ENCODE results near the gene SLC38A4. TPM values are rescaled to one million over a fixed set of nuclear protein-coding genes. Genes with fewer than 3 reads are reported as not detected.

SLC38A4 gene
- total RNA-seq, 1 experiment from 2014 or later = 0.09 TPM

DNA sequence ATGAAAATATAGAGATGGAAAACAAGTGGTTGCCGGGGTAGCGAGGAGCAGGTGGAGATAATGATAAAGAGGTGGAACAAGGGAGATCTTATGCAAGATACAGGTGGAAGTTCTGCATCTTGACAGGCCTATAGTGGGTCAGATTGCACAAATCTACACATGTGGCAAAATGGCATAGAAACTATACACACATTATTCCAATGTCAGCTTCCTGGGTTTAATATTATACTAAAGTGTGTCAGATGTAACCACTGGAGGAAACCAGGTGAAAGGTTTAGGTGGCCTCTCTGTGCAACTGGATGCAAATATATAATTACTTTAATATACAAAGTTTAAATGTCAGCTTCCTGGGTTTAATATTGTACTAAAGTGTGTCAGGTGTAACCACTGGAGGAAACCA, 1.1 kb downstream of the SLC38A4 start:
- ChIA-PET POLR2A (ENCODE audit: unreplicated experiment) (no interaction called here), CTCF (no interaction called here)
- no peaks in the 10 kb centered on the region for H3K9me2 ChIP-seq (ENCODE audit: insufficient read depth)
- H2AFZ ChIP-seq = no peak overlapping the region; the same call in 1 of the 2 replicates
- no peaks in the 10 kb centered on the region for H3K27me3 ChIP-seq (ENCODE audit: insufficient read depth, low read depth)
- H3F3A ChIP-seq (ENCODE audit: insufficient read depth, low read depth) = no peaks in the 10 kb centered on the region
- H3K9me3 ChIP-seq (ENCODE audit: insufficient read depth, low read depth) = no peaks in the 10 kb centered on the region
- no peaks in the 10 kb centered on the region for H3K36me3 ChIP-seq (ENCODE audit: low read depth)
- H3K4me1 ChIP-seq (replicated peaks; ENCODE audit: insufficient read depth) = no peaks in the 10 kb centered on the region; the same call in 1 of the 2 replicates
- H3K79me2 ChIP-seq (ENCODE audit: low read depth) = no peaks in the 10 kb centered on the region
- H3K27ac ChIP-seq = no peak overlapping the region
- DNase-seq = no peak
- H3K4me2 ChIP-seq = no peak overlapping the region; the same call in 1 of the 2 replicates
- TF ChIP-seq, protein P1, sequence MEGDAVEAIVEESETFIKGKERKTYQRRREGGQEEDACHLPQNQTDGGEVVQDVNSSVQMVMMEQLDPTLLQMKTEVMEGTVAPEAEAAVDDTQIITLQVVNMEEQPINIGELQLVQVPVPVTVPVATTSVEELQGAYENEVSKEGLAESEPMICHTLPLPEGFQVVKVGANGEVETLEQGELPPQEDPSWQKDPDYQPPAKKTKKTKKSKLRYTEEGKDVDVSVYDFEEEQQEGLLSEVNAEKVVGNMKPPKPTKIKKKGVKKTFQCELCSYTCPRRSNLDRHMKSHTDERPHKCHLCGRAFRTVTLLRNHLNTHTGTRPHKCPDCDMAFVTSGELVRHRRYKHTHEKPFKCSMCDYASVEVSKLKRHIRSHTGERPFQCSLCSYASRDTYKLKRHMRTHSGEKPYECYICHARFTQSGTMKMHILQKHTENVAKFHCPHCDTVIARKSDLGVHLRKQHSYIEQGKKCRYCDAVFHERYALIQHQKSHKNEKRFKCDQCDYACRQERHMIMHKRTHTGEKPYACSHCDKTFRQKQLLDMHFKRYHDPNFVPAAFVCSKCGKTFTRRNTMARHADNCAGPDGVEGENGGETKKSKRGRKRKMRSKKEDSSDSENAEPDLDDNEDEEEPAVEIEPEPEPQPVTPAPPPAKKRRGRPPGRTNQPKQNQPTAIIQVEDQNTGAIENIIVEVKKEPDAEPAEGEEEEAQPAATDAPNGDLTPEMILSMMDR (conservative IDR thresholded peaks at IDR 0.05) = no peak
- BruUV-seq (replicated peaks) = no TSS peak
- H3K4me3 ChIP-seq = no peak overlapping the region
- H4K20me1 ChIP-seq (ENCODE audit: insufficient read depth) = no peaks in the 10 kb centered on the region
- intact Hi-C loops (cut with micrococcal nuclease; ENCODE audit: unreplicated experiment) = no loop called here

DNA sequence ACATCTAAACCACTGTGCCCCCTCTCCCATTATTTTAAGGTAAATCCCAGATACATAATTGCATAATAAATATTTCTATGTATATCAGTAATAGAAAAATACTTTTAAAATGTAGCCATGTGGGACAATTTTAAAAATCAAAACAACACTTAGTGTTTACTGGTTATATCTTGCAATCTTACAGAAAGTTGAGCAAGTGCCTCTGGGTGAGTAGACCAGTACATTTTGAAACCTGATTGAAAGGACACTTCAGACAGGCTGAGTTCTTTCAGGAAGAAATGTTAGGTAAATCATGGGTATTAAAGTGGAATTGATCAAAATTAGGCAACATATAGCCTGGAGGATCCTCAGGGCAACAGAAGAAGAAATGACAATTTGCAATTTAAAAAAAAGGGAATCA, 7.2 kb downstream of the SLC38A4 start:
- H3F3A ChIP-seq (ENCODE audit: insufficient read depth, low read depth) = no peaks in the 10 kb centered on the region; the same call in 1 of the 2 replicates

DNA sequence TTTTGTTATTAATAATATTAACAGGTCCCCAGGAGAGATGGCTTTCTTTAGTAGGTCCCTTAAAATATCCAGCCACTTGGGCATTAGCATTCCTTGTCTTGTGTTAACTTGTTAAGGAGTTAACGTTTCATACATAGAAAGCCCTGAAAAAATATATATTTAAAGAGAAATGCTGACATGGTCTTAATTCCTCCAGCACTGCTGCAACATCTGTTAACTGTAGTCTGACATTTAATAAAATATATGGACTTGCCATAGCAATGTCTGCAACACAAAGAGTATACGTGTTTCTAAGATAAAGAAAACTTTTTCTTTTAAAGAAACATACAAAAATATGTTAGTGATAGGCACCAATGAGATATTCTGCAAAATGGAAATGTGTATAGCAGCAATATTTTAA, 10.0 kb downstream of the SLC38A4 start:
- Histone ChIP-seq H3K9me3 (ENCODE audit: insufficient read depth, low read depth) (no peaks in the 10 kb centered on the region), H3K4me3 (no peak overlapping the region), H3F3A (ENCODE audit: insufficient read depth, low read depth) (no peaks in the 10 kb centered on the region; the same call in 1 of the 2 replicates), H4K20me1 (ENCODE audit: insufficient read depth) (no peaks in the 10 kb centered on the region), H3K79me2 (ENCODE audit: low read depth) (no peaks in the 10 kb centered on the region), H3K36me3 (ENCODE audit: low read depth) (no peaks in the 10 kb centered on the region), H3K9me2 (ENCODE audit: insufficient read depth) (no peaks in the 10 kb centered on the region), H3K27me3 (ENCODE audit: insufficient read depth, low read depth) (no peaks in the 10 kb centered on the region), H2AFZ (no peak overlapping the region), H3K4me2 (no peak overlapping the region), H3K4me1 (replicated peaks; ENCODE audit: insufficient read depth) (no peaks in the 10 kb centered on the region), H3K27ac (no peak overlapping the region)
- no TSS peak for BruUV-seq (replicated peaks)
- CTCF ChIA-PET = interaction anchor here (0.7 kb wide), 1 partner anchor 189 kb away, joined by 4 read pairs; no protein-coding TSS in a partner anchor
- TF ChIP-seq, protein P1 (conservative IDR thresholded peaks at IDR 0.05) = no peak
- no peak for TF ChIP-seq EZH2 (IDR thresholded peaks at IDR 0.05; ENCODE audit: low read depth)
- intact Hi-C loops (cut with micrococcal nuclease; ENCODE audit: unreplicated experiment) = no loop called here
- POLR2A ChIA-PET (ENCODE audit: unreplicated experiment) = no interaction called here
- no peak for DNase-seq

More for the DNA sequence above, 7.2 kb downstream of the SLC38A4 start:
- Histone ChIP-seq H3K4me1 (replicated peaks; ENCODE audit: insufficient read depth) (no peaks in the 10 kb centered on the region), H3K4me3 (no peak overlapping the region), H2AFZ (no peak overlapping the region), H3K9me2 (ENCODE audit: insufficient read depth) (no peaks in the 10 kb centered on the region), H3K27ac (no peak overlapping the region), H4K20me1 (ENCODE audit: insufficient read depth) (no peaks in the 10 kb centered on the region), H3K27me3 (ENCODE audit: insufficient read depth, low read depth) (no peaks in the 10 kb centered on the region), H3K79me2 (ENCODE audit: low read depth) (no peaks in the 10 kb centered on the region), H3K9me3 (ENCODE audit: insufficient read depth, low read depth) (no peaks in the 10 kb centered on the region), H3K36me3 (ENCODE audit: low read depth) (no peaks in the 10 kb centered on the region), H3K4me2 (no peak overlapping the region)
- no peak for DNase-seq
- ChIA-PET POLR2A (ENCODE audit: unreplicated experiment) (no interaction called here), CTCF (no interaction called here)
- TF ChIP-seq, protein P1 (conservative IDR thresholded peaks at IDR 0.05) = no peak
- no peak for TF ChIP-seq EZH2 (IDR thresholded peaks at IDR 0.05; ENCODE audit: low read depth)
- BruUV-seq (replicated peaks) = no TSS peak
- intact Hi-C loops (cut with micrococcal nuclease; ENCODE audit: unreplicated experiment) = no loop called here

Data from PC-9 (cell line).